GM12801 (cell line): Measurements from ENCODE around the gene SH3PXD2B.

Experiments used
- CTCF ChIP-seq: IDR thresholded peaks from one replicate; pipeline ENCODE4 v1.5.1; 2011; ENCODE audit warnings: control low read depth; ENCODE audit not compliant: insufficient read length; ENCODE audit errors: extremely low read depth

The SH3PXD2B gene

GRCh38 chr5:172454358-172455086 lies at the start of gene SH3PXD2B:
Gene SH3PXD2B (minus strand): TSS chr5:172454525. CDS start chr5:172454352, 173 bp downstream.
- no peak for TF ChIP-seq CTCF

GRCh38 chr5:172502969-172503368 lies 48.6 kb upstream of the SH3PXD2B start:
- no peak for TF ChIP-seq CTCF

DNA sequence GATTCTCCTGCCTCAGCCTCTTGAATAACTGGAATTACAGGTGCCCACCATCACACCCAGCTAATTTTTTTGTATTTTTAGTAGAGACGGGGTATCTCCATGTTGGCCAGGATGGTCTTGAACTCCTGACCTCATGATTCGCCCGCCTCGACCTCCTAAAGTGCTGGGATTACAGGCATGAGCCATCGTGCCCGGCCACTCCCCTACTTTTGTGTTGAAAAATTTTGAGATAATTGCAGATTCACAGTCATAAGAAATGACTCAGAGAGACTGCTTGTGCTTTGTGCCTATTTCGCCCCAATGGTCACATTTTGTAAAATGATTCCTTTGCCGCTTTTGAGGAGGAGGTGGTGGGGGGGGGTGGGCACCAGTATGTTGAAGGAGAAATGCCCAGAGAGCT lies 48.1 kb upstream of the SH3PXD2B start:
- no peak for TF ChIP-seq CTCF

DNA sequence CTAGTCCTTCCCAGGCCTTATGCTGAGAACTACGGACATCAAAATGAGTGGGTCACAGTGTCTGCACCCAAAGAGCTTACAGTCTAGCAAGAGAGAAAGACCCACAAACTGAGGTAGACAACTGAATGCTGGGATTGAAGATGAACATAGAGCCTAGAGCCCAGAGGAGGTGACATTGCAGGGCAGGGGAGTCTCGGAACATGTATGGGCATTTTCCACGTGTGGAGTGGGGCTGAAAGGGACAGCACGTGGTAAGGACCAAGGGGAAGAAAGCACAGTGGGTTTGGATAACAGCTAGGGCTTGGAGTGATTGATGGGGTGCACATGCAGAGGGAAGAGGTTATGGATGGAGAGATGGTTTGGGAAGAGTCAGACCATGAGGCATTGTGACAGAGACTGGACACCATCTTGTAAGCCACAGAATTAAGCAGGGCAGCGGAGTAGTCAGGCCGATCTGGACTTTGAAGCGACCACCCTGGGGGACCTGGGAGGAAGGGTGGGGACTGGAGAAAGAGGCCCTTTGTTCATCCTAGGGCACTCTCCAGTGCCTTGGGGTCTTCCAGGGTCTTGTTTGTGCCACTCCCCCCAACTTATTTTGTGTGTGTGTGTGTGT lies 47.5 kb upstream of the SH3PXD2B start:
- no peak for TF ChIP-seq CTCF

DNA sequence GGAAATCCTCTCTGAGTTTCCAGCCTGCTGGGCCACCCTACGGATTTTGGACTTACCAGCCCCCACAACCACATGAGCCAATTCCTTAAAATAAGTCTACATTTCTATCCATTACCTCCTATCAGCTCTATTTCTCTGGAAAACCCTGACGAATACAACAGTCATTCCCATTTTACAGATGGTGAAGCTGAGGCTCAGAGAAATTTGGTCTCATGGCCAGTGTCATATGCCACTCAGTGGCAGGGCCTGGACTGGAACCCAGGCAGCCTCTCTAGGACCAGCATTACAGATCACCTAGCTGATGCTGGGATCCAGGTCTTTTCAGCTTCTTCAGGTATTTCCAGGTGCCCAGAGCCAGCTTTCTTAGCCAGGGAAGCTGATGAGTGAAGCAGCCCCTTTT lies 45.0 kb upstream of the SH3PXD2B start:
- no peak for TF ChIP-seq CTCF

GRCh38 chr5:172498431-172499129 lies 44.3 kb upstream of the SH3PXD2B start:
- no peak for TF ChIP-seq CTCF

- TF ChIP-seq CTCF: no peak
These were observed 43.4 kb upstream of the SH3PXD2B start for GRCh38 chr5:172497591-172498255.
